ENCODE data around the gene PTPRJ.

DNA sequence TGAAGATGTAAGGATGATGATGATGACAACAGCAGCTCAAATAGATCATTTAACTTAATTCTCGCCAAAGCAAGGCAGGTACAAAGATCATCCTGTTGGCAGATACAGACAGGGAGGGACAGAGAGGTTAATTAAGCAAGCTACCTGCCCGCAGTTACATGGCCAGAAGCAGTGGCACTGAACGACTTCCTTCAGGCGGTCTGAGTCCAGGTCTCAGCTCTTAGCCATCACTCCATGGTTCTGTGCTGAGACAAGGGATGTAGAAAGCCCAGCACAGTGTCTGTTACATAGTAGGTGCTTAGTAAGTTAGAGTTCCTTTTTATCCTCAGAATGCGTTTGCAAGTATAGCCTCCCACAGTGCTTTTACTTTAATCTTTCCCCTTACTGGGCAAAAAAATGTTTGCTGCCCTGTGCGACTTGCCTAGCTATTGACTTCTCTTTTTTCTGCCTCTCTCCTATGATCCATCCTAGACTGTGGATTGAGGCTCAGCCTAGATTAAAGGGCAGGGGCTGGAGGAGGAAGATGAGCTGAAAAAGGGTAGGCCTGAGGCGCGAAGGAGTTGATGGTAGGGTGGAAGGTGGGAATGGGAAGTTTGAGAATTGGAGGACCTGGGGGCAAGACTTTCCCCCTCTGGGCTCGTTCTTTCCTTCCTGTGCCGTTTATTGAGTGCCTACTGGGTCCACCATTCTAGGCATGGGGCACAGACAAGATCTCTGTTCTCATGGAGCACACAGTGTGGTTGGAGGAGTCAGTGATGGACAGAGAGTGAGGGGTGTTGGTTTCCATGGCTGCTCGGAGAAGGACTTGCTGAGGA, 128.1 kb downstream of the PTPRJ start:
- TF ChIP-seq, protein P1, sequence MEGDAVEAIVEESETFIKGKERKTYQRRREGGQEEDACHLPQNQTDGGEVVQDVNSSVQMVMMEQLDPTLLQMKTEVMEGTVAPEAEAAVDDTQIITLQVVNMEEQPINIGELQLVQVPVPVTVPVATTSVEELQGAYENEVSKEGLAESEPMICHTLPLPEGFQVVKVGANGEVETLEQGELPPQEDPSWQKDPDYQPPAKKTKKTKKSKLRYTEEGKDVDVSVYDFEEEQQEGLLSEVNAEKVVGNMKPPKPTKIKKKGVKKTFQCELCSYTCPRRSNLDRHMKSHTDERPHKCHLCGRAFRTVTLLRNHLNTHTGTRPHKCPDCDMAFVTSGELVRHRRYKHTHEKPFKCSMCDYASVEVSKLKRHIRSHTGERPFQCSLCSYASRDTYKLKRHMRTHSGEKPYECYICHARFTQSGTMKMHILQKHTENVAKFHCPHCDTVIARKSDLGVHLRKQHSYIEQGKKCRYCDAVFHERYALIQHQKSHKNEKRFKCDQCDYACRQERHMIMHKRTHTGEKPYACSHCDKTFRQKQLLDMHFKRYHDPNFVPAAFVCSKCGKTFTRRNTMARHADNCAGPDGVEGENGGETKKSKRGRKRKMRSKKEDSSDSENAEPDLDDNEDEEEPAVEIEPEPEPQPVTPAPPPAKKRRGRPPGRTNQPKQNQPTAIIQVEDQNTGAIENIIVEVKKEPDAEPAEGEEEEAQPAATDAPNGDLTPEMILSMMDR (IDR thresholded peaks at IDR 0.05; ENCODE audit: insufficient read depth, low read depth, low read length), result no peak
- TF ChIP-seq EZH2 (IDR thresholded peaks at IDR 0.05; ENCODE audit: insufficient read depth, low read length), result no peak

Measured in astrocyte (in vitro differentiated cells and primary cell).